ENCODE measurements around the gene HAUS2.

The HAUS2 gene

DNA sequence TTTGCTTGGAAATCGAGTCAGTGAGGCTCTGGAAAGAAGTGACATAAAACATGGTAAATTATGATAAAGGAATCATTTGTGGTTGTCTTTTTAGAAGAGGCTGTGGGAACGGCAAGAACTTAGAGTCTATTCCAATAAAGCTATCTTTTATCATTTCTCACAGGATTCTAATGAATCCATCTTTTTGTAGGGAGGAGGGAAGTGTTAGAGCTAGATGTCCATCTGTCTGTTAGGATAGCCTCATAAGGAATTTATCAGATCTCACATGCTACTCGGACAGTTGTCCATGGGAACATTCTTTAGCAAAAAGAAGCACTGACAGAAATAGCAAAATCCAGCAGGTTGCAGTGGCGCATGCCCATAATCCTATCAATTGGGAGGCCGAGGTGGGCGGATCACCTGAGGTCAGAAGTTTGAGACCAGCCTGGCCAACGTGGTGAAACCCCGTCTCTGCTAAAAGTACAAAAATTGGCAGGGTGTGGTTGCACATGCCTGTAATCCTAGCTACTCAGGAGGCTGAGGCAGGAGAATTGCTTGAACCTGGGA, 63.8 kb downstream of the HAUS2 start:
- Histone ChIP-seq H3K9me3 (no peaks in the 10 kb centered on the region), H3K27me3 (no peaks in the 10 kb centered on the region), H3K4me3 (no peak overlapping the region), H3K36me3 (peaks cover 0 to 2% (median 0%) of the 10 kb centered on the region in 3 donors), H3K4me1 (peaks cover 0 to 16% (median 8%) of the 10 kb centered on the region in 4 donors), H3K27ac (no peak overlapping the region)
- TF ChIP-seq, protein P1, sequence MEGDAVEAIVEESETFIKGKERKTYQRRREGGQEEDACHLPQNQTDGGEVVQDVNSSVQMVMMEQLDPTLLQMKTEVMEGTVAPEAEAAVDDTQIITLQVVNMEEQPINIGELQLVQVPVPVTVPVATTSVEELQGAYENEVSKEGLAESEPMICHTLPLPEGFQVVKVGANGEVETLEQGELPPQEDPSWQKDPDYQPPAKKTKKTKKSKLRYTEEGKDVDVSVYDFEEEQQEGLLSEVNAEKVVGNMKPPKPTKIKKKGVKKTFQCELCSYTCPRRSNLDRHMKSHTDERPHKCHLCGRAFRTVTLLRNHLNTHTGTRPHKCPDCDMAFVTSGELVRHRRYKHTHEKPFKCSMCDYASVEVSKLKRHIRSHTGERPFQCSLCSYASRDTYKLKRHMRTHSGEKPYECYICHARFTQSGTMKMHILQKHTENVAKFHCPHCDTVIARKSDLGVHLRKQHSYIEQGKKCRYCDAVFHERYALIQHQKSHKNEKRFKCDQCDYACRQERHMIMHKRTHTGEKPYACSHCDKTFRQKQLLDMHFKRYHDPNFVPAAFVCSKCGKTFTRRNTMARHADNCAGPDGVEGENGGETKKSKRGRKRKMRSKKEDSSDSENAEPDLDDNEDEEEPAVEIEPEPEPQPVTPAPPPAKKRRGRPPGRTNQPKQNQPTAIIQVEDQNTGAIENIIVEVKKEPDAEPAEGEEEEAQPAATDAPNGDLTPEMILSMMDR (IDR thresholded peaks at IDR 0.05): no peak
- intact Hi-C loops (cut with DNase I; ENCODE audit: low total_unique reads): no loop called here
- no peak for DNase-seq

DNA sequence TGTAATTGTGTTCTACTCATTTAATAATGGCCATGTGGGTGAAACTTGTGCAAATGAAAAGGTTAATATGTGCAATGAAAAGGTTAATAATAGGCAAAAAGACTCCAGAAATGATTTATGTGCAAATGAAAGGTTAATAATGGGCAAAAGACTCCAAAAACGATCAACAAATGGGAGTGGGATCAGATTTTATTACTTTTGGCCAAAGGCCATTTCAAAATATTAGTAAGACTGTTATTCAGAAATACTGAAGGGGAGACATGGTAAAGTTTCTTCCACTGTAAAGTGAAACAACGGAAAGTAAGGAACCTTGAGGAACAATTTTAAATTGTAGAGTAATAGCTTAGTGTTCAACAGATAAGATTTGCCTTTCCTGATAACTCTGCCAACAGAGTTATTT, 67.5 kb downstream of the HAUS2 start:
- TF ChIP-seq, protein P1 (IDR thresholded peaks at IDR 0.05): no peak
- no peaks in the 10 kb centered on the region for H3K9me3 ChIP-seq
- H3K36me3 ChIP-seq: peaks cover 0 to 15% (median 6%) of the 10 kb centered on the region in 3 donors
- H3K27me3 ChIP-seq: no peaks in the 10 kb centered on the region
- no peak for DNase-seq
- H3K4me1 ChIP-seq: peaks cover 0 to 9% (median 0%) of the 10 kb centered on the region in 4 donors
- H3K27ac ChIP-seq: no peak overlapping the region
- H3K4me3 ChIP-seq: no peak overlapping the region
- intact Hi-C loops (cut with DNase I; ENCODE audit: low total_unique reads): no loop called here

Data from tibial artery (tissue), 4 donors.